Hindlimb muscle (tissue), 1 donor: Measurements from ENCODE around the gene AHCYL1. TPM values are rescaled to one million over a fixed set of nuclear protein-coding genes. Genes with fewer than 3 reads are reported as not detected.
"Not testable (repeated sequence)": the region's sequence is repeated elsewhere in the genome, so short reads cannot be mapped to it uniquely, and the experiment has no call there.

ENCODE experiments used
- DNase-seq: peaks from one replicate; pipeline ENCODE4 v3.0.0-alpha.2; 2013
- polyA plus RNA-seq: library from polyadenylated mRNA; unstranded; fragments of 120-200 nt; gene quantifications from one replicate; pipeline ENCODE4 v1.2.1, GENCODE V29; 2013; ENCODE audit not compliant: insufficient read length

The AHCYL1 gene
- polyA plus RNA-seq, 1 donor, result 40.8 TPM

- DNase-seq, result no peak
These were observed 18.1 kb downstream of the AHCYL1 start for GRCh38 chr1:110002695-110003094.

GRCh38 chr1:110003747-110004428 lies 19.3 kb downstream of the AHCYL1 start:
- peak; percentile 47 for DNase-seq

GRCh38 chr1:110004583-110004982 lies 20.0 kb downstream of the AHCYL1 start:
- DNase-seq, result no peak

GRCh38 chr1:110005971-110006370 lies 21.4 kb downstream of the AHCYL1 start:
- no peak for DNase-seq

- DNase-seq, result no peak
These were observed 22.0 kb downstream of the AHCYL1 start for GRCh38 chr1:110006516-110006915.

GRCh38 chr1:110007046-110007830 lies 22.7 kb downstream of the AHCYL1 start:
- no peak for DNase-seq

GRCh38 chr1:110008971-110009565 lies 24.5 kb downstream of the AHCYL1 start:
- DNase-seq, result no peak

GRCh38 chr1:110011527-110012041 lies 27.0 kb downstream of the AHCYL1 start:
- peak; percentile 15 for DNase-seq

- DNase-seq, result no peak
These were observed 27.7 kb downstream of the AHCYL1 start for GRCh38 chr1:110012100-110012780.

- no peak for DNase-seq
These were observed 33.2 kb downstream of the AHCYL1 start for GRCh38 chr1:110017792-110018191.

- no peak for DNase-seq
These were observed 33.8 kb downstream of the AHCYL1 start for GRCh38 chr1:110018396-110018795.

GRCh38 chr1:110019770-110020169 lies 35.2 kb downstream of the AHCYL1 start:
- no peak for DNase-seq

- no peak for DNase-seq
These were observed 36.7 kb downstream of the AHCYL1 start for GRCh38 chr1:110021285-110021684.

- no peak for DNase-seq
These were observed 40.0 kb downstream of the AHCYL1 start for GRCh38 chr1:110024613-110025012.

- not testable (repeated sequence) for DNase-seq
These were observed 46.1 kb downstream of the AHCYL1 start for GRCh38 chr1:110030687-110031086.

- DNase-seq, result no peak
These were observed 47.8 kb downstream of the AHCYL1 start for GRCh38 chr1:110032327-110032726.

- no peak for DNase-seq
These were observed 48.9 kb downstream of the AHCYL1 start for GRCh38 chr1:110033421-110033820.

GRCh38 chr1:110034040-110034450 lies 49.5 kb downstream of the AHCYL1 start:
- no peak for DNase-seq

GRCh38 chr1:110034451-110035235 lies 50.1 kb downstream of the AHCYL1 start, which contains the start of gene STRIP1:
STRIP1 (plus strand) TSS chr1:110034624; CDS start chr1:110034638, 14 bp downstream.
- peak; percentile 94 for DNase-seq

GRCh38 chr1:110035236-110035752 lies 50.7 kb downstream of the AHCYL1 start:
- no peak for DNase-seq

GRCh38 chr1:110038271-110038670 lies 53.7 kb downstream of the AHCYL1 start:
- no peak for DNase-seq

- no peak for DNase-seq
These were observed 55.1 kb downstream of the AHCYL1 start for GRCh38 chr1:110039641-110040040.
